GM21381 (cell line): ENCODE results near the gene DENND1A.
"Not testable (repeated sequence)": the region's sequence is repeated elsewhere in the genome, so short reads cannot be mapped to it uniquely, and the experiment has no call there.

Source experiments
- ATAC-seq: cut with Tn5 transposase; IDR thresholded peaks from one replicate; pipeline ENCODE4 v1.9.1; 2021; ENCODE audit warnings: mild to moderate bottlenecking, moderate library complexity; ENCODE audit not compliant: unreplicated experiment

Gene DENND1A

GRCh38 chr9:123947326-123947725, 17.4 kb upstream of the DENND1A start:
- ATAC-seq = no peak

DNA sequence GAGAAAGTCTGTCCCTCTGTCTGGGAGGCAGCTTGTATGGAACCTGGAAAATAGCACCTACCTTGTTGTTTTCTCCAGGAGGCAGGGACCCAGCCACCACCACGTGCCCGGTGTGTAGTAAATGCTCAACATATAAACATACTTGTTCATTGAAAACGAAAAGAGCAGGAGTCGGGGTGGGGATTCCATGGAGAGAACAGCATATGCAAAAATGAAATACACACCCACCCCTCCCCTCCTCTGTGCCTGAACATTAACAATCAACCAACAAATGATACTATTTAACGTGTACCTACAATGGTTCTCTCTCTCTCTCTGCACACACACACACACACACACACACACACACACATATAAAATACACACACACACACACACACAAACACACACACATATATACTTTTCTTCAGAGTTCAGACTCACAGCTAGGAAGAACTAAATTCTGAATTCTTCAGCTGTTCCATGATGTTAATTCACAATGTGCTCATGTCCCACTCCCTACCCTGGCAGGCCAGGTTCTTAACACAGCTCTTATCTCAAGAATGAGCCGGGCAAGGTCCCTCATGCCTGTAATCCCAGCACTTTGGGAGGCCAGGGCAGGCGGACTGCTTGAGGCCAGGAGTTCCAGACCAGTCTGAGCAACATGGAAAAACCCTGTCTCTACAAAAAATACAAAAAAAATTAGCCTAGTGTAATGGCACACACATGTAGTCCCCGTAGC, 16.3 kb upstream of the DENND1A start:
- no peak for ATAC-seq

DNA sequence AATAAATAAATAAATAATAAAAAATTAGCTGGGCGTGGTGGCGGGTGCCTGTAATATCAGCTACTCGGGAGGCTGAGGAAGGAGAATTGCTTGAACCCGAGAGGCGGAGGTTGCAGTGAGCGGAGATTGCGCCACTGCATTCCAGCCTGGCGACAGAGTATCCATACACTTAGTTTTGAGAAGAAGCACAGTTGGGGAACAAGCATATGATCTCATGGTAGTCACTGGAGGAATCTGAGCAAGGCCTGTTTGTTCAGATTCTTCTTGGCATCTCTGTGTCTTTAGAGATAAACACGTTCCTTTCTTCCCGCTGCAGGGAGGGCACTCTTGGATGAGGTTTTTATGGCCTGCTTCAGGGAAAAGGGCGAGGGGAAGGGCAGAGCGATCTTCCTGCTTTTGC, 15.6 kb upstream of the DENND1A start:
- ATAC-seq = no peak

- ATAC-seq = not testable (repeated sequence)
These were observed 14.5 kb upstream of the DENND1A start for GRCh38 chr9:123944464-123944863.

DNA sequence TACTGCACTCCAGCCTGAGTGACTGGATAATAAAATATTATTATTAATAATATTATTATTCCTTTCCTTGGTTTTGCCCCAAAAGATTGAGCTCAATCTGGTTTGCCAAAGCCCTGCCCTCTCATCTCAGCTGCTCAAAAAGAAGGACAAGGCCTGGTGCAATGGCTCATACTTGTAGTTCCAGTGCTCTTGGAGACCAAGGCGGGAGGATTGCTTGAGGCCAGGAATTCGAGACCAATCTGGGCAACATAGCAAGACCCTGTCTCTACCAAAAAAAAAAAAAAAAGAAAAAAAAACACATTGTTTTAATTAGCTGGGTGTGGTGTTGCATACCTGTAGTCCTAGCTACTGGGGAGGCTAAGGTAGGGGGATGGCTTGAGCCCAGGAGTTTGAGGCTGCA, 13.7 kb upstream of the DENND1A start:
- no peak for ATAC-seq

DNA sequence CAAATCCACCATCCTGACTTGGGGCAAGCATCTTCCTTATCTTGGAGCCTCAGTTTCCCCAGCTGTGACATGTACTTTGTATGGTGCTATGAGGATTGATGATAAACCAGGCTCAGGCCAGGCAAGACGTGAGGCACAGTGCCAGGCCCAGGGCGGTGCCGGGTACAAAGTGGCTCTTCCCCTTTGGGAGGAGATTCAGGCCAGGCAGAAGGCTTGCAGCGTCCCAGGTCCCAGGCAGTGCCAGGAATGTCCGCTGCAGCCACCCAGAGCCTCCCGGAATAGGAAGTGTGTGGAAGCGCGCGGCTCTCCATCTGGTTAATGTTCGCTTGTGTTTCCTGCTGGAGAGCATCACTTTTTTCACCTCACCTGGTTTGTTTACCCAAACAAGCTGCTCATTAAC, 12.6 kb upstream of the DENND1A start:
- ATAC-seq = no peak

- ATAC-seq = no peak
These were observed 11.7 kb upstream of the DENND1A start for GRCh38 chr9:123941524-123942070.

DNA sequence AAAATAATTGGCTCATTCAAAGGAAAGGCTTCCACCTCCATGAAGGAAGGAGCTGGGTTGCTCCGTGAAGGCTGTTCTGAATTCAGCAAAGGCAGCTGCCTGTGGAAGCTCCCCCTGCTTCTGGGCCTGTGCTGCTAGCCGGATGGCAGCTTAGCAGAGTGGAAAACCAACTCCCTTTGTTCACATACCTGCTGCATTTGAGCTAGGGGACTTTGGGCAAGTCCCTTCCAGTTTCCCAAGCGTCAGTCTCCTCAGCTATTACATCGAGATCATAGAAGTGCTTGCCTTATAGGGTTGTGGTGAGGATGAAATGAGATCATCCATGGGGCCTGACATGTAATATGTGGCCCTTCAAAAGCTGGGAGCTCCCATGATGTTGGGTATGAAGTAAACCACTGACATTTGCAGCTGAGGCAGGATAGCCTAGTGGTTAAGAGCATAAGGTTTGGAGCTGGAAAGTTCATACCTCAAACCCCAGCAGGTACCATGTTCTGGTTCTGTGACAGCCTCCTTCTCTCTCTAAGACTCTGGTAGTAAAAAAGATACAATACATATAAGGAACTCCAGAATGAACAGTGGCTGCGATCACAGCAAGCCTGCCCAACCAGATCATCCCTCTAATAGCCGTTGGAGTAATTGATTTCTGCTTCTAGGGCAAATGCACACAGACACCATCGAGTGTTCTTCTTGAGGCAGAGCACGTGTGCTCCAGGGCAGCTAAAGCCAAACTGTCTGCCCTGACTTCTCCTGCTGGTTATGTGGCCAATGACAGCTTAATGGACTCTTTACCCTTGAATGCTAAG, 11.0 kb upstream of the DENND1A start:
- ATAC-seq = no peak

- no peak for ATAC-seq
These were observed 8.5 kb upstream of the DENND1A start for GRCh38 chr9:123938401-123938800.

DNA sequence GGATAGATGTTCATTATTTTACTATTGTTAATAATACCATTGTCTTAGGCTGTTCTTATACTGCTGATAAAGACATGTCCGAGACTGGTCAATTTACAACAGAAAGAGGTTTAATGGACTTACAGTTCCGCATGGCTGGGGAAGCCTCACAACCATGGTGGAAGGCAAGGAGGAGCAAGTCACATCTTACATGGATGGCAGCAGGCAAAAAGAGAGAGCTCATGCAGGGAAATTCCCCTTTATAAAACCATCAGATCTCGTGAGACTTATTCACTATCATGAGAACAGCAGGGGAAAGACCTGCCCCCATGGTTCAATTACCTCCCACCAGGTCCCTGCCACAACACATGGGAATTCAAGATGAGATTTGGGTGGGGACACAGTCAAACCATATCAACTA, 6.6 kb upstream of the DENND1A start:
- ATAC-seq = not testable (repeated sequence)

DNA sequence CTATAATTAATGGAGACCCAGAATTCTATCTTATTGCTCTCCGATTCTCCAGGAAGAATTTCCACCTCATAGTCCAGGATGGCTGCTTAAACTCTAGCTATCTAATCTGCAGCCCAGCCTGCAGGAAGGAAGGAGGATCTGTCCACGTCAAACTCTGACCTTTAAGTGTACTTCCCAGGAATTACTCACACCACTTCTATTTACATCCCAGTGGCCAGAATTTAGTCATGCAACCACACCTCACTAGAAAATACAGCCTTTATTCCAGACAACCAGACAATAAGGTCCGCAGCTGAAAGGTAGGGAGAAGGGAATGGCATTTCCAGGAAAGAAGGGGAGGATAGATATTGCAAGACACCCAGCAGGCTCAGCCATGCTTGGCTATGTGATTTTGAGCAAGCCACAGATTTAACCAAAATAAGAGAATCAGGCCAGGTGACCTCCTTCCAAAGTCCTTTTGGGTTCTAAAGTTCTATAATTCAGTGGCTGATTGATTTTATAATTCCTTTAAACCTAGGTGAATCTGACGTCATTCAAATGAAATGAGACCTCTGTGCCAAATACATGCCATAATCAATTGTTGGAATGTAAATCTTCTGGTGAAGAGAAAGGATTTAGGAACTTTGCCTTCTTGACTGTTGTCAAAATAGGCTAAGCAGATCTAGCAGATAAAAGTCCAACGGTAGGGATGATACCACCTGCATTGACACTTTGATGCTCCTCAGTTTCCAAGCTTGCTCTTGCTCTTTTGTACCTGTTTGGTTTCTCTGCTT, 3.7 kb upstream of the DENND1A start:
- no peak for ATAC-seq

- ATAC-seq = peak; percentile 24
These were observed 603 bp downstream of the DENND1A start for GRCh38 chr9:123929177-123929869.

- ATAC-seq = no peak
These were observed 1.3 kb downstream of the DENND1A start for GRCh38 chr9:123928533-123929176.

DNA sequence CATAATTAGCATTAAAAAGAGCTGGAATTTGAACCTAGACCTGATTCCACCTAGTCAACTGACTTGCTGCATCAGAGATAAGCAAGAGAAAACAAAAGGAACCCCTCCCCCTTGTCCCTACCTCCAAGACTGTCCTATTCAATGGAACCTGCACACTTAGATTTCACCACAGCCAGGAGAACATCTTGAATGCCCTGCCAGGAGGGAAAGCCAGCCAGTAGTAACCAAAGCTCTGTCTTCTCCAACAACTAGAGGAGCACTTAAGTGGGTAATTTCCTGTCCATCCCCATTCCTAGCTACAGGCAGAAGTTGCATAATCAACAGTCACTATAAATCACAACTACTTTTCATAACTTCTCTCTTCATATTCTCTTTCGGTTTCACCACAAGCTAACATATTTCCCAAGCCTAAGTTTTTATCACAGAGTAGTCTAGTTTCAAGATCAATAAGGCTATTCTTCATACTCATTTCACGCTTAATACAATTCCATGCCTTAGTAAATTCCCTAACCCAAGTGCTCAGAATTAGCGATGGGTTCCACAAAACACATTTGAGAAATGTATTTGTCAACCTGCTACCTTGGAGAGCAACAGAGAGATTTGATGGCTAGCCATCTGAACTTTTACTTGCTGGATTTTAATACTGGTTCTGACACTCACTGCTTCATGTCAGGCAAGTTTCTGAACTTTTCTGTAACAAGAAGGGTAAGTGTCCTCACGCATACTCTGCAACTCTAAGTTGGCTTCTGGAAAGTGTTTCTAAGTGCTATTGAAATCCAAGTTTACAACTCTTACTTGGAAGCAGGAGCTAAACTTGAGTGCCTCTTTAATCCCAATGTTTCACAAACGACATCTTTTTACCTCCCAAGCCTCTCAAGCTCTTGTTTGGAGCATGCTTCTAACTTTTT, 2.0 kb downstream of the DENND1A start:
- ATAC-seq = no peak

GRCh38 chr9:123926941-123927340, 3.0 kb downstream of the DENND1A start:
- no peak for ATAC-seq

- no peak for ATAC-seq
These were observed 4.1 kb downstream of the DENND1A start for GRCh38 chr9:123925819-123926218.

DNA sequence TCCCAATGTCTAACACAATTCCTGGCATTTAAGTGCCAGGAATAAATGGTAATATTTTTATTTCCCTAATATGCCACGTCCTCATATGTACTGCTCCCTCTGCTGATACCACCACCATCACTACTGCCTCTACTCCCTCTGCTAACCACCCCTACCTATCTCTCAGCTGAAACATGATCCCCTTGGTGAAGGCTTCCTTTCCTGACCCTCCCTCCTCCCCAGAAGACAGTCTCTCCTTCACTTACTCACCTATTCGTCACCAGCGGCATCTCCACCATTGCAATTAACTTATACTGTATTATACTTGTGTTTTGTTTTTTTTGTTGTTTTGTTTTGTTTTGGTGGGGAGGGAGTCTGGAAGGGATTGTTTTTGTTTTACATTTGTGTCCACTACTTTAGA, 4.8 kb downstream of the DENND1A start:
- no peak for ATAC-seq

GRCh38 chr9:123924727-123925126, 5.2 kb downstream of the DENND1A start:
- no peak for ATAC-seq

- ATAC-seq = no peak
These were observed 6.0 kb downstream of the DENND1A start for GRCh38 chr9:123923884-123924283.
